K562 (cell line): ENCODE measurements around the gene STXBP6. TPM values are rescaled to one million over a fixed set of nuclear protein-coding genes. Genes with fewer than 3 reads are reported as not detected.

Experiments used
- ATAC-seq: fragments of 200-7000 bp; cut with Tn5 transposase; 3 replicates; pipeline ENCODE4 v1.9.1; 2020; ENCODE audit warnings: moderate library complexity
- BruUV-seq: library from RNA; stranded (reverse); fragments of 400-500 nt; replicated peaks from 2 replicates; lab custom pipeline; 2021; lab: Mats Ljungman, UMichigan
- CTCF ChIA-PET: fragments of 300-600 bp; formaldehyde crosslinking; extraction: SDS; loops from one replicate; lab custom pipeline; 2021; ENCODE audit warnings: low intra/inter-chr PET ratio; lab: Yijun Ruan, JAX
- POLR2A ChIA-PET: fragments of 300-600, 350-650 bp; sonication (Branson Sonifier 250); formaldehyde crosslinking; extraction: SDS; loops from one replicate; lab custom pipeline; 2021; ENCODE audit warnings: antibody characterized with exemption, inconsistent platforms; lab: Yijun Ruan, JAX
- DNase-seq, 4 experiments: peaks; one replicate each; pipeline versions ENCODE4 v3.0.0 to v3.0.0-alpha.2; 2011 to 2018; ENCODE audit warnings: low spot score in 3 of 4, mixed read lengths in 3 of 4; ENCODE audit errors: extremely low read depth in 1 of 4
- FAIRE-seq: peaks from 2 replicates; lab custom pipeline; 2011; peaks lifted over from hg19 to GRCh38; lab: Jason Lieb, UNC
- H2AFZ ChIP-seq: 2 replicates; pipeline ENCODE4 v1.6.0; 2011; ENCODE audit warnings: low read depth, low read length, control low read depth, inconsistent platforms
- H3K27ac ChIP-seq: fragments of 200-600 bp; 3 replicates; pipeline ENCODE4 v1.8.0; 2011; ENCODE audit warnings: low read depth, mild to moderate bottlenecking, control low read depth, inconsistent platforms, low read length, moderate library complexity, mixed read lengths; ENCODE audit errors: extremely low read depth
- H3K27me3 ChIP-seq, 2 experiments: fragments of 300-600 bp in 1 of 2; 2 replicates in 1 of 2; 3 replicates in 1 of 2; pipeline versions ENCODE4 v1.6.0 to v1.8.0; 2011; ENCODE audit warnings: inconsistent platforms in 2 of 2, low read length in 2 of 2, mild to moderate bottlenecking in 1 of 2, mixed read lengths in 1 of 2, moderate library complexity in 1 of 2; ENCODE audit not compliant: control insufficient read depth in 2 of 2, insufficient read depth in 2 of 2
- H3K36me3 ChIP-seq: fragments of 300-600 bp; 3 replicates; pipeline ENCODE4 v1.8.0; 2011; ENCODE audit warnings: mild to moderate bottlenecking, low read length, inconsistent platforms; ENCODE audit not compliant: control insufficient read depth, insufficient read depth
- H3K4me1 ChIP-seq, 2 experiments: fragments of 200-600 bp in 1 of 2; replicated peaks in 1 of 2; 2 replicates in 1 of 2; 3 replicates in 1 of 2; pipeline versions ENCODE4 v1.5.1 to v1.8.0; 2011; ENCODE audit warnings: inconsistent platforms in 2 of 2, low read length in 2 of 2, mild to moderate bottlenecking in 1 of 2, mixed read lengths in 1 of 2, moderate library complexity in 1 of 2; ENCODE audit not compliant: control insufficient read depth in 2 of 2, insufficient read depth in 2 of 2
- H3K4me2 ChIP-seq: 2 replicates; pipeline ENCODE4 v1.6.1; 2011; ENCODE audit warnings: low read length, control low read depth, inconsistent platforms, mixed read lengths; ENCODE audit not compliant: insufficient read depth
- H3K4me3 ChIP-seq: fragments of 200-600 bp; sonication (generic), shearing (Covaris generic); 2 replicates; pipeline ENCODE4 v1.5.1; 2016; ENCODE audit warnings: control low read depth, inconsistent platforms
- H3K79me2 ChIP-seq: fragments of 200-600 bp; 3 replicates; pipeline ENCODE4 v1.8.0; 2011; ENCODE audit warnings: low read length, inconsistent platforms; ENCODE audit not compliant: control insufficient read depth, insufficient read depth
- H3K9ac ChIP-seq, 2 experiments: 2 replicates each; pipeline versions ENCODE4 v1.6.0 to v1.6.1; 2011; ENCODE audit warnings: low read depth in 2 of 2, low read length in 2 of 2, control low read depth in 1 of 2, inconsistent platforms in 1 of 2, mild to moderate bottlenecking in 1 of 2, mixed read lengths in 1 of 2; ENCODE audit not compliant: insufficient read depth in 1 of 2
- H3K9me1 ChIP-seq: one replicate; pipeline ENCODE4 v1.6.0; 2011; ENCODE audit warnings: inconsistent platforms, mild to moderate bottlenecking, low read length, moderate library complexity; ENCODE audit not compliant: control insufficient read depth, insufficient read depth
- H3K9me3 ChIP-seq: replicated peaks from 2 replicates; pipeline ENCODE4 v1.5.1; 2011; ENCODE audit warnings: low read depth, low read length, inconsistent platforms; ENCODE audit not compliant: control insufficient read depth, insufficient read depth
- H4K20me1 ChIP-seq: replicated peaks from 2 replicates; pipeline ENCODE4 v1.6.1; 2011; ENCODE audit warnings: low read length, inconsistent platforms, mixed read lengths; ENCODE audit not compliant: control insufficient read depth, insufficient read depth
- BHLHE40 ChIP-seq: IDR thresholded peaks from 2 replicates; pipeline ENCODE4 v1.6.1; 2011; ENCODE audit warnings: low read length, improper control_type of control experiment
- BRCA1 ChIP-seq, 2 experiments: fragments of 450-650 bp in 1 of 2; sonication (generic) in 1 of 2; formaldehyde crosslinking in 1 of 2; IDR thresholded peaks; 2 replicates each; pipeline versions ENCODE4 v1.5.0 to v1.6.1; 2017 to 2020; ENCODE audit warnings: mild to moderate bottlenecking in 1 of 2, missing genetic modification reagents in 1 of 2
- EP400 ChIP-seq: fragments of 450-650 bp; IDR thresholded peaks from 2 replicates; pipeline ENCODE4 v1.6.1; 2017; ENCODE audit warnings: antibody characterized with exemption, mild to moderate bottlenecking, moderate library complexity
- HNRNPH1 ChIP-seq: fragments of 200-400 bp; formaldehyde crosslinking; optimal IDR thresholded peaks from 2 replicates; pipeline ENCODE3; 2017; ENCODE audit warnings: low read depth, mild to moderate bottlenecking, low read length, moderate library complexity
- JUND ChIP-seq, 2 experiments: IDR thresholded peaks; 2 replicates in 1 of 2; 3 replicates in 1 of 2; pipeline ENCODE4 v1.6.1; 2011; ENCODE audit warnings: borderline replicate concordance in 2 of 2, low read depth in 2 of 2, low read length in 2 of 2, improper control_type of control experiment in 1 of 2, missing biosample characterization in 1 of 2, missing genetic modification characterization in 1 of 2, missing genetic modification reagents in 1 of 2
- RFX5 ChIP-seq: IDR thresholded peaks from 2 replicates; pipeline ENCODE4 v1.6.1; 2011; ENCODE audit warnings: low read depth, mild to moderate bottlenecking, improper control_type of control experiment, low read length
- RHOXF2B ChIP-seq: fragments of 250-450 bp; sonication (Bioruptor Pico); conservative IDR thresholded peaks from 2 replicates; pipeline ENCODE4 v1.5.1; 2021
- SP1 ChIP-seq: sonication (generic); formaldehyde crosslinking; IDR thresholded peaks from 2 replicates; pipeline ENCODE4 v1.8.1; 2022; ENCODE audit warnings: mild to moderate bottlenecking, missing genetic modification reagents
- SP2 ChIP-seq: IDR thresholded peaks from 2 replicates; pipeline ENCODE4 v1.6.1; 2011; ENCODE audit warnings: mild to moderate bottlenecking, low read depth, low read length, moderate library complexity; ENCODE audit not compliant: poor library complexity, severe bottlenecking; ENCODE audit errors: extremely low read depth
- TBL1XR1 ChIP-seq, 2 experiments: IDR thresholded peaks; 2 replicates each; pipeline ENCODE4 v1.6.1; 2012; ENCODE audit warnings: improper control_type of control experiment in 2 of 2, low read length in 2 of 2, mild to moderate bottlenecking in 1 of 2
- ZNF175 ChIP-seq: fragments of 200-800 bp; sonication (Bioruptor generic); IDR thresholded peaks from 2 replicates; pipeline ENCODE4 v1.6.1; 2016; ENCODE audit warnings: low read depth, mild to moderate bottlenecking, missing genetic modification characterization, missing compliant biosample characterization
- WGBS: fragments of 100-300 bp; shearing (Covaris generic); methylation state at CpG from one replicate; pipeline ENCODE4 v1.1.6; 2016; ENCODE audit warnings: low coverage, mixed read lengths; ENCODE audit not compliant: insufficient coverage; ENCODE audit errors: missing lambda C conversion rate; 5-methylcytosine and 5-hydroxymethylcytosine counted together
- in situ Hi-C: fragments of 300-500 bp; cut with MboI; formaldehyde crosslinking; loops from 4 replicates; pipeline ENCODE4 v1.15.0; 2018; ENCODE audit warnings: inconsistent platforms, mixed read lengths
- intact Hi-C: fragments of 100-400 bp; cut with micrococcal nuclease; formaldehyde crosslinking; loops from 2 replicates; pipeline ENCODE4 v1.14.2; 2022
- polyA plus RNA-seq, 8 experiments: library from polyadenylated mRNA; depleted of rRNA in 4 of 8; stranded (reverse) in 5 of 8; unstranded in 3 of 8; fragments of >200 nt; fragmentation: Nextera tagmentation in 2 of 8; fragmentation: Illumina TruSeq in 1 of 8; extraction: Ambion mirVana in 2 of 8; extraction: Trizol in 1 of 8; gene quantifications; 2 replicates each; pipeline versions ENCODE4 v1.2.1 to v1.2.3, GENCODE V29; 2011 to 2014; ENCODE audit warnings: inconsistent platforms in 1 of 8, missing spikeins in 1 of 8
- total RNA-seq, 7 experiments: library from RNA; depleted of rRNA in 6 of 7; stranded (reverse); fragments of >200 nt in 6 of 7; fragmentation: Illumina TruSeq in 2 of 7; extraction: Trizol in 2 of 7; gene quantifications; 2 replicates each; pipeline versions ENCODE4 v1.2.1 to v1.2.3, GENCODE V29; 2011 to 2021; ENCODE audit warnings: low replicate concordance in 1 of 7
- TF ChIP-seq, protein P1 (sequence below): fragments of 450-650 bp; IDR thresholded peaks from 2 replicates; pipeline ENCODE4 v1.7.1; 2018; ENCODE audit warnings: mild to moderate bottlenecking, low read depth; ENCODE audit not compliant: partially characterized antibody
- TF ChIP-seq, protein P2 (sequence below): fragments of 250-450 bp; sonication (Bioruptor Pico); IDR thresholded peaks from 2 replicates; pipeline ENCODE4 v1.4.0; 2020; ENCODE audit warnings: mild to moderate bottlenecking, moderate library complexity, borderline replicate concordance

The STXBP6 gene
- total and polyA plus RNA-seq, 9 of the 15 experiments (the other 6 are each of a cell fraction or from before 2014, with no cell fraction given), result 0.27 to 0.89 (median 0.59) TPM

DNA sequence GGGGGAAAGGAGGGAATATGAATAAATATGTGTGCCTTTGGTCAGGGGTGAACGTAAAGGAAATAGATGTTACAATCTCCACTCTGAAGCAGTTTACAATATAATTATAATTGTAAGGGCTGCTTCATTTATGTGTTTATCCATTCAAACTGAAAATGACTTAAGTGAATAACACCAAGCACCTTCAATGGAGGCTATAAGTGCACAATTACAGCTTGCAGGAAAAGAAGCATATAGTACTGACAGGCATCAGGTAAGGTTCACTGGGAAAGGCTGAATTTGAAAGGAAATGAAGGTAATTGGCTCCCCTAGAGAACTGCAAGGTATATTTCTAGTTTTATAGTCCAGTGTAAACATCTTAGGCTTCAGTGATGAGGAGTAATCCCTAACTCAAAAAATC, 192.7 kb downstream of the STXBP6 start:
- FAIRE-seq, result no peak
- 13% methylated on average over 1 of the region's 1 CpG for WGBS
- POLR2A ChIA-PET, result no interaction called here

More for the DNA sequence above, 192.7 kb downstream of the STXBP6 start:
- Histone ChIP-seq H3K9me1 (no peaks in the 10 kb centered on the region), H3K27me3 (no peaks in the 10 kb centered on the region), H3K4me3 (no peak overlapping the region), H2AFZ (no peak overlapping the region), H3K27ac (no peak overlapping the region), H3K9me3 (no peaks in the 10 kb centered on the region), H4K20me1 (no peaks in the 10 kb centered on the region), H3K4me2 (no peak overlapping the region), H3K36me3 (no peaks in the 10 kb centered on the region), H3K9ac (no peak overlapping the region), H3K4me1 (no peaks in the 10 kb centered on the region), H3K79me2 (no peaks in the 10 kb centered on the region)
- intact Hi-C loops, result no loop called here
- TF ChIP-seq, protein P1, sequence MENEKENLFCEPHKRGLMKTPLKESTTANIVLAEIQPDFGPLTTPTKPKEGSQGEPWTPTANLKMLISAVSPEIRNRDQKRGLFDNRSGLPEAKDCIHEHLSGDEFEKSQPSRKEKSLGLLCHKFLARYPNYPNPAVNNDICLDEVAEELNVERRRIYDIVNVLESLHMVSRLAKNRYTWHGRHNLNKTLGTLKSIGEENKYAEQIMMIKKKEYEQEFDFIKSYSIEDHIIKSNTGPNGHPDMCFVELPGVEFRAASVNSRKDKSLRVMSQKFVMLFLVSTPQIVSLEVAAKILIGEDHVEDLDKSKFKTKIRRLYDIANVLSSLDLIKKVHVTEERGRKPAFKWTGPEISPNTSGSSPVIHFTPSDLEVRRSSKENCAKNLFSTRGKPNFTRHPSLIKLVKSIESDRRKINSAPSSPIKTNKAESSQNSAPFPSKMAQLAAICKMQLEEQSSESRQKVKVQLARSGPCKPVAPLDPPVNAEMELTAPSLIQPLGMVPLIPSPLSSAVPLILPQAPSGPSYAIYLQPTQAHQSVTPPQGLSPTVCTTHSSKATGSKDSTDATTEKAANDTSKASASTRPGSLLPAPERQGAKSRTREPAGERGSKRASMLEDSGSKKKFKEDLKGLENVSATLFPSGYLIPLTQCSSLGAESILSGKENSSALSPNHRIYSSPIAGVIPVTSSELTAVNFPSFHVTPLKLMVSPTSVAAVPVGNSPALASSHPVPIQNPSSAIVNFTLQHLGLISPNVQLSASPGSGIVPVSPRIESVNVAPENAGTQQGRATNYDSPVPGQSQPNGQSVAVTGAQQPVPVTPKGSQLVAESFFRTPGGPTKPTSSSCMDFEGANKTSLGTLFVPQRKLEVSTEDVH, result no peak
- TF ChIP-seq TBL1XR1 (IDR thresholded peaks at IDR 0.05; ENCODE audit: low read length in 2 of 2), result no peak
- TF ChIP-seq BHLHE40, result no peak
- TF ChIP-seq HNRNPH1, result no peak
- TF ChIP-seq SP2, result no peak
- TF ChIP-seq ZNF175 (CRISPR knock-in tag), result no peak
- no peak for TF ChIP-seq SP1 (CRISPR knock-in tag)
- TF ChIP-seq EP400, result no peak
- TF ChIP-seq, protein P2, sequence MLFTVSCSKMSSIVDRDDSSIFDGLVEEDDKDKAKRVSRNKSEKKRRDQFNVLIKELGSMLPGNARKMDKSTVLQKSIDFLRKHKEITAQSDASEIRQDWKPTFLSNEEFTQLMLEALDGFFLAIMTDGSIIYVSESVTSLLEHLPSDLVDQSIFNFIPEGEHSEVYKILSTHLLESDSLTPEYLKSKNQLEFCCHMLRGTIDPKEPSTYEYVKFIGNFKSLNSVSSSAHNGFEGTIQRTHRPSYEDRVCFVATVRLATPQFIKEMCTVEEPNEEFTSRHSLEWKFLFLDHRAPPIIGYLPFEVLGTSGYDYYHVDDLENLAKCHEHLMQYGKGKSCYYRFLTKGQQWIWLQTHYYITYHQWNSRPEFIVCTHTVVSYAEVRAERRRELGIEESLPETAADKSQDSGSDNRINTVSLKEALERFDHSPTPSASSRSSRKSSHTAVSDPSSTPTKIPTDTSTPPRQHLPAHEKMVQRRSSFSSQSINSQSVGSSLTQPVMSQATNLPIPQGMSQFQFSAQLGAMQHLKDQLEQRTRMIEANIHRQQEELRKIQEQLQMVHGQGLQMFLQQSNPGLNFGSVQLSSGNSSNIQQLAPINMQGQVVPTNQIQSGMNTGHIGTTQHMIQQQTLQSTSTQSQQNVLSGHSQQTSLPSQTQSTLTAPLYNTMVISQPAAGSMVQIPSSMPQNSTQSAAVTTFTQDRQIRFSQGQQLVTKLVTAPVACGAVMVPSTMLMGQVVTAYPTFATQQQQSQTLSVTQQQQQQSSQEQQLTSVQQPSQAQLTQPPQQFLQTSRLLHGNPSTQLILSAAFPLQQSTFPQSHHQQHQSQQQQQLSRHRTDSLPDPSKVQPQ (CRISPR knock-in tag), result no peak
- no peak for TF ChIP-seq BRCA1 (IDR thresholded peaks at IDR 0.05)
- no peak for TF ChIP-seq BRCA1 (CRISPR knock-in tag; IDR thresholded peaks at IDR 0.05)
- no peak for TF ChIP-seq RHOXF2B (CRISPR knock-in tag)
- no peak for TF ChIP-seq RFX5
- no peak for TF ChIP-seq JUND (IDR thresholded peaks at IDR 0.05; ENCODE audit: borderline replicate concordance, low read depth, low read length)
- TF ChIP-seq JUND (tag; IDR thresholded peaks at IDR 0.05; ENCODE audit: borderline replicate concordance, low read depth, low read length), result no peak
- no TSS peak for BruUV-seq
- CTCF ChIA-PET, result no interaction called here
- DNase-seq (no peak), ATAC-seq (no peak)
- in situ Hi-C loops, result no loop called here
